Stimulated activated CD4-positive, alpha-beta T cell treated with anti-CD3 and anti-CD28 coated beads, Interleukin-2, amount 100 ng/mL, for 48 hours (primary cell): ENCODE data around the gene TMEM131L.
"Not testable (repeated sequence)": the region's sequence is repeated elsewhere in the genome, so short reads cannot be mapped to it uniquely, and the experiment has no call there.

ENCODE experiments used
- DNase-seq, 2 donors: peaks; one replicate each; pipeline ENCODE4 v3.0.0-alpha.2; 2020

The TMEM131L gene

GRCh38 chr4:153661215-153661822 is 195.2 kb downstream of the TMEM131L start:
- no peak for DNase-seq

GRCh38 chr4:153661908-153662307 is 195.7 kb downstream of the TMEM131L start:
- no peak for DNase-seq

- no peak for DNase-seq
Observed at GRCh38 chr4:153663667-153664066, 197.5 kb downstream of the TMEM131L start.

GRCh38 chr4:153666505-153666904 is 200.3 kb downstream of the TMEM131L start:
- not testable (repeated sequence) for DNase-seq

GRCh38 chr4:153668647-153669046 is 202.5 kb downstream of the TMEM131L start:
- no peak for DNase-seq

- DNase-seq = no peak
Observed at GRCh38 chr4:153669838-153670237, 203.7 kb downstream of the TMEM131L start.

GRCh38 chr4:153676486-153676885 is 210.3 kb downstream of the TMEM131L start:
- no peak for DNase-seq

GRCh38 chr4:153676984-153677383 is 210.8 kb downstream of the TMEM131L start:
- no peak for DNase-seq

- no peak for DNase-seq
Observed at GRCh38 chr4:153679486-153679885, 213.3 kb downstream of the TMEM131L start.

- no peak for DNase-seq
Observed at GRCh38 chr4:153683763-153684181, 217.6 kb downstream of the TMEM131L start.

- DNase-seq = peak; percentile 45 to 49
Observed at GRCh38 chr4:153684182-153684970, 218.2 kb downstream of the TMEM131L start, which contains the start of gene TLR2. TLR2 (plus strand) TSS chr4:153684280; CDS start chr4:153702908, 18,628 bp downstream.

GRCh38 chr4:153684971-153685371 is 218.8 kb downstream of the TMEM131L start:
- DNase-seq = no peak
